Measurements from ENCODE around the gene E2F6. TPM values are rescaled to one million over a fixed set of nuclear protein-coding genes. Genes with fewer than 3 reads are reported as not detected.
A peak's percentile ranks its signal among the peaks of the same experiment; 100 is the strongest.

The E2F6 gene
- total and polyA plus RNA-seq, 2 of the 13 experiments (the other 11 are each of a cell fraction or from before 2014, with no cell fraction given): 27.3 to 36.0 TPM

- TF ChIP-seq ARID5B (CRISPR knock-in tag; IDR thresholded peaks at IDR 0.05) (peak; percentile 67), GABPB1 (CRISPR knock-in tag; IDR thresholded peaks at IDR 0.05) (peak; percentile 38; the same call in 1 of the 2 replicates), JUN (CRISPR knock-in tag; IDR thresholded peaks at IDR 0.05) (peak; percentile 32; the same call in 1 of the 2 replicates), RFX1 (IDR thresholded peaks at IDR 0.05) (0 out of 2 replicates have a peak, but pooled peaks have one; percentile 13), HNRNPUL1 (IDR thresholded peaks at IDR 0.05; ENCODE audit: low read depth, low read length) (no peak), ZNF552 (CRISPR knock-in tag; IDR thresholded peaks at IDR 0.05; ENCODE audit: borderline replicate concordance) (no peak), ZNF761 (CRISPR knock-in tag; conservative IDR thresholded peaks at IDR 0.05) (0 out of 2 replicates have a peak, but pooled peaks have one; percentile 39), ATF2 (CRISPR knock-in tag; IDR thresholded peaks at IDR 0.05) (peak; percentile 53; the same call in 1 of the 2 replicates), ATF5 (CRISPR knock-in tag; IDR thresholded peaks at IDR 0.05; ENCODE audit: low read depth) (0 out of 2 replicates have a peak, but pooled peaks have one; percentile 44), CEBPG (CRISPR knock-in tag; IDR thresholded peaks at IDR 0.05) (peak; percentile 92), ZUFSP (CRISPR knock-in tag; IDR thresholded peaks at IDR 0.05; ENCODE audit: borderline replicate concordance) (no peak), ZNF792 (CRISPR knock-in tag; IDR thresholded peaks at IDR 0.05) (0 out of 2 replicates have a peak, but pooled peaks have one; percentile 67), ZNF652 (CRISPR knock-in tag; IDR thresholded peaks at IDR 0.05; ENCODE audit: borderline replicate concordance, low read depth) (peak; percentile 86), ZNF251 (CRISPR knock-in tag; IDR thresholded peaks at IDR 0.05) (0 out of 2 replicates have a peak, but pooled peaks have one; percentile 28), ZNF570 (CRISPR knock-in tag; IDR thresholded peaks at IDR 0.05; ENCODE audit: borderline replicate concordance) (no peak), GATAD2A (CRISPR knock-in tag; IDR thresholded peaks at IDR 0.05) (peak; percentile 92), FOSL2 (CRISPR knock-in tag; IDR thresholded peaks at IDR 0.05) (peak; percentile 91), ZNF326 (CRISPR knock-in tag; IDR thresholded peaks at IDR 0.05; ENCODE audit: borderline replicate concordance) (no peak)
- TF ChIP-seq, protein P1, sequence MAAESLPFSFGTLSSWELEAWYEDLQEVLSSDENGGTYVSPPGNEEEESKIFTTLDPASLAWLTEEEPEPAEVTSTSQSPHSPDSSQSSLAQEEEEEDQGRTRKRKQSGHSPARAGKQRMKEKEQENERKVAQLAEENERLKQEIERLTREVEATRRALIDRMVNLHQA (CRISPR knock-in tag; IDR thresholded peaks at IDR 0.05): no peak
- TF ChIP-seq, protein P2, sequence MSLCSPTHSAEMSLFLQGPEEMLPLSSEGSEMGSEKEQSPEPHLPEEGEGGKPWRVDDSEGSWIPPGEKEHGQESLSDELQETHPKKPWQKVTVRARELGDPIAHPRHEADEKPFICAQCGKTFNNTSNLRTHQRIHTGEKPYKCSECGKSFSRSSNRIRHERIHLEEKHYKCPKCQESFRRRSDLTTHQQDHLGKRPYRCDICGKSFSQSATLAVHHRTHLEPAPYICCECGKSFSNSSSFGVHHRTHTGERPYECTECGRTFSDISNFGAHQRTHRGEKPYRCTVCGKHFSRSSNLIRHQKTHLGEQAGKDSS (CRISPR knock-in tag; IDR thresholded peaks at IDR 0.05; ENCODE audit: borderline replicate concordance, low read depth): no peak; the same call in 1 of the 2 replicates
These were observed 36.9 kb upstream of the E2F6 start (continued) for GRCh38 chr2:11502740-11503292.

Data from HepG2 (cell line).